ENCODE data around the gene LIN7C.

- TF ChIP-seq CTCF (IDR thresholded peaks at IDR 0.05) (peak; percentile 69 to 88), POLR2A (IDR thresholded peaks at IDR 0.05) (no peak), EP300 (IDR thresholded peaks at IDR 0.05) (no peak)
Measured at GRCh38 chr11:27485930-27486773, 20.4 kb downstream of the LIN7C start.
